Thymus (tissue), 11 donors: ENCODE measurements around the gene BACH1. TPM values are rescaled to one million over a fixed set of nuclear protein-coding genes. Genes with fewer than 3 reads are reported as not detected.

Experiments used
- DNase-seq, 9 donors: peaks; one replicate each; pipeline ENCODE4 v3.0.0-alpha.2; 2013; ENCODE audit warnings: low spot score in 9 of 9, low read depth in 6 of 9, missing footprints in 1 of 9
- H3K27ac ChIP-seq, 2 donors: one replicate each; pipeline ENCODE4 v1.5.1; 2013; ENCODE audit warnings: control low read depth in 1 of 2, low read depth in 1 of 2, low read length in 1 of 2, mild to moderate bottlenecking in 1 of 2, moderate library complexity in 1 of 2
- H3K27me3 ChIP-seq, 2 donors: one replicate each; pipeline ENCODE4 v1.5.1; 2013; ENCODE audit warnings: low read length in 1 of 2; ENCODE audit not compliant: control insufficient read depth in 2 of 2, insufficient read depth in 1 of 2
- H3K36me3 ChIP-seq, 2 donors: one replicate each; pipeline ENCODE4 v1.5.1; 2013; ENCODE audit warnings: low read length in 1 of 2, mild to moderate bottlenecking in 1 of 2, moderate library complexity in 1 of 2; ENCODE audit not compliant: control insufficient read depth in 2 of 2, insufficient read depth in 2 of 2
- H3K4me1 ChIP-seq, 2 donors: one replicate each; pipeline ENCODE4 v1.5.1; 2013; ENCODE audit warnings: low read length in 2 of 2; ENCODE audit not compliant: control insufficient read depth in 2 of 2, insufficient read depth in 2 of 2
- H3K4me3 ChIP-seq, 2 donors: one replicate each; pipeline ENCODE4 v1.5.1; 2013; ENCODE audit warnings: low read length in 2 of 2, control low read depth in 1 of 2, mild to moderate bottlenecking in 1 of 2
- H3K9me3 ChIP-seq, 2 donors: one replicate each; pipeline ENCODE4 v1.5.1; 2013; ENCODE audit warnings: low read length in 1 of 2, mild to moderate bottlenecking in 1 of 2; ENCODE audit not compliant: control insufficient read depth in 2 of 2, insufficient read depth in 1 of 2
- WGBS: extraction: QIAGEN DNeasy Blood & Tissue Kit; methylation state at CpG from one replicate; pipeline ENCODE4 v1.1.7; 2013; 5-methylcytosine and 5-hydroxymethylcytosine counted together
- polyA plus RNA-seq: library from polyadenylated mRNA; stranded (reverse); fragments of 200-250 nt; gene quantifications from one replicate; pipeline ENCODE4 v1.2.3, GENCODE V29; 2013
- total RNA-seq: library from RNA; stranded (reverse); fragments of 120-200 nt; gene quantifications from one replicate; pipeline ENCODE4 v1.2.4, GENCODE V29; 2013
- donor health status: healthy.

BACH1 gene
- total and polyA plus RNA-seq, 2 donors = 17.6 to 23.0 TPM

GRCh38 chr21:29360799-29361765, 62.4 kb downstream of the BACH1 start:
- peak in 2 of 9 donors; percentile 21 to 45 for DNase-seq
- H3K27me3 ChIP-seq = no peaks in the 10 kb centered on the region
- peaks cover 0 to 4% of the 10 kb centered on the region in 2 donors for H3K36me3 ChIP-seq
- H3K4me1 ChIP-seq = peaks cover 0 to 2% of the 10 kb centered on the region in 2 donors
- no peak overlapping the region for H3K4me3 ChIP-seq
- WGBS = 86% methylated on average over 9 of the region's 9 CpGs
- H3K27ac ChIP-seq = no peak overlapping the region
- H3K9me3 ChIP-seq = no peaks in the 10 kb centered on the region

- over 99% methylated on average over 3 of the region's 3 CpGs for WGBS
- Histone ChIP-seq H3K36me3 (peaks cover 0 to 4% of the 10 kb centered on the region in 2 donors), H3K4me1 (peaks cover 0 to 2% of the 10 kb centered on the region in 2 donors), H3K4me3 (no peak overlapping the region), H3K27me3 (no peaks in the 10 kb centered on the region), H3K9me3 (no peaks in the 10 kb centered on the region), H3K27ac (no peak overlapping the region)
- no peak for DNase-seq
Observed at GRCh38 chr21:29362758-29363157, 64.0 kb downstream of the BACH1 start.

GRCh38 chr21:29365661-29366265, 67.0 kb downstream of the BACH1 start:
- 90% methylated on average over 8 of the region's 8 CpGs for WGBS
- DNase-seq = no peak
- Histone ChIP-seq H3K4me1 (peaks cover 0 to 2% of the 10 kb centered on the region in 2 donors), H3K27ac (no peak overlapping the region), H3K27me3 (no peaks in the 10 kb centered on the region), H3K36me3 (peaks cover 0 to 4% of the 10 kb centered on the region in 2 donors), H3K4me3 (no peak overlapping the region), H3K9me3 (no peaks in the 10 kb centered on the region)

- Histone ChIP-seq H3K36me3 (peaks cover 0 to 8% of the 10 kb centered on the region in 2 donors), H3K4me3 (no peak overlapping the region), H3K9me3 (no peaks in the 10 kb centered on the region), H3K4me1 (no peaks in the 10 kb centered on the region), H3K27me3 (no peaks in the 10 kb centered on the region), H3K27ac (no peak overlapping the region)
- 97% methylated on average over 3 of the region's 3 CpGs for WGBS
- no peak for DNase-seq
Observed at GRCh38 chr21:29366532-29366931, 67.8 kb downstream of the BACH1 start.

- H3K4me1 ChIP-seq = no peaks in the 10 kb centered on the region
- H3K4me3 ChIP-seq = no peak overlapping the region
- no peaks in the 10 kb centered on the region for H3K9me3 ChIP-seq
- DNase-seq = no peak
- WGBS = 98% methylated on average over 2 of the region's 2 CpGs
- H3K36me3 ChIP-seq = peaks cover 0 to 8% of the 10 kb centered on the region in 2 donors
- no peak overlapping the region for H3K27ac ChIP-seq
- H3K27me3 ChIP-seq = no peaks in the 10 kb centered on the region
Observed at GRCh38 chr21:29367335-29367734, 68.6 kb downstream of the BACH1 start.

- no peak for DNase-seq
- over 99% methylated on average over 3 of the region's 3 CpGs for WGBS
- peaks cover 0 to 4% of the 10 kb centered on the region in 2 donors for H3K36me3 ChIP-seq
- no peaks in the 10 kb centered on the region for H3K9me3 ChIP-seq
- no peaks in the 10 kb centered on the region for H3K27me3 ChIP-seq
- no peak overlapping the region for H3K27ac ChIP-seq
- no peaks in the 10 kb centered on the region for H3K4me1 ChIP-seq
- H3K4me3 ChIP-seq = no peak overlapping the region
Observed at GRCh38 chr21:29368906-29369305, 70.2 kb downstream of the BACH1 start.

- Histone ChIP-seq H3K4me3 (no peak overlapping the region), H3K36me3 (peaks cover 0 to 4% of the 10 kb centered on the region in 2 donors), H3K27me3 (no peaks in the 10 kb centered on the region), H3K9me3 (no peaks in the 10 kb centered on the region), H3K4me1 (no peaks in the 10 kb centered on the region), H3K27ac (no peak overlapping the region)
- DNase-seq = no peak
- 98% methylated on average over 4 of the region's 4 CpGs for WGBS
Observed at GRCh38 chr21:29371464-29371863, 72.7 kb downstream of the BACH1 start.

GRCh38 chr21:29372063-29372802, 73.5 kb downstream of the BACH1 start:
- peaks cover 0 to 4% of the 10 kb centered on the region in 2 donors for H3K36me3 ChIP-seq
- H3K4me1 ChIP-seq = peaks cover 0 to 4% of the 10 kb centered on the region in 2 donors
- H3K27me3 ChIP-seq = no peaks in the 10 kb centered on the region
- 73% methylated on average over 11 of the region's 11 CpGs for WGBS
- no peak overlapping the region for H3K4me3 ChIP-seq
- DNase-seq = peak; percentile 33 to 84 (median 65)
- no peak overlapping the region for H3K27ac ChIP-seq
- H3K9me3 ChIP-seq = no peaks in the 10 kb centered on the region
